Amniotic epithelial cell (primary cell): Measurements from ENCODE around the gene RHOT1.

Experiments
- DNase-seq: peaks from one replicate; pipeline ENCODE4 v3.0.0-alpha.2; 2010; ENCODE audit warnings: low read depth

Gene RHOT1

GRCh38 chr17:32269377-32269776 lies 127.1 kb downstream of the RHOT1 start:
- DNase-seq: no peak

GRCh38 chr17:32271844-32272243 lies 129.5 kb downstream of the RHOT1 start:
- no peak for DNase-seq

GRCh38 chr17:32274101-32274500 lies 131.8 kb downstream of the RHOT1 start:
- DNase-seq: no peak

- DNase-seq: no peak
Observed at GRCh38 chr17:32274643-32275042, 132.3 kb downstream of the RHOT1 start.
